HEK293T (cell line): ENCODE measurements around the gene DISP3.

Source experiments
- BHLHE40 ChIP-seq: fragments of 450-650 bp; IDR thresholded peaks from 2 replicates; pipeline ENCODE4 v1.6.1; 2016; ENCODE audit warnings: mild to moderate bottlenecking, moderate library complexity, borderline replicate concordance
- ELF4 ChIP-seq: fragments of 450-650 bp; IDR thresholded peaks from 2 replicates; pipeline ENCODE4 v1.6.1; 2017; ENCODE audit warnings: antibody characterized with exemption
- FOXA1 ChIP-seq: fragments of 450-650 bp; IDR thresholded peaks from 2 replicates; pipeline ENCODE4 v1.6.1; 2016; ENCODE audit warnings: mild to moderate bottlenecking
- FOXK2 ChIP-seq: fragments of 450-650 bp; IDR thresholded peaks from 2 replicates; pipeline ENCODE4 v1.6.1; 2016; ENCODE audit warnings: mild to moderate bottlenecking
- FOXM1 ChIP-seq: fragments of 450-650 bp; IDR thresholded peaks from 2 replicates; pipeline ENCODE4 v1.6.1; 2017; ENCODE audit warnings: mild to moderate bottlenecking, borderline replicate concordance
- HDGF ChIP-seq: fragments of 450-650 bp; IDR thresholded peaks from 2 replicates; pipeline ENCODE4 v1.6.1; 2017; ENCODE audit warnings: antibody characterized with exemption, borderline replicate concordance
- L3MBTL2 ChIP-seq: fragments of 450-650 bp; conservative IDR thresholded peaks from 2 replicates; pipeline ENCODE4 v1.6.1; 2016; ENCODE audit warnings: mild to moderate bottlenecking
- NFRKB ChIP-seq: fragments of 450-650 bp; IDR thresholded peaks from 2 replicates; pipeline ENCODE4 v1.6.1; 2016; ENCODE audit warnings: mild to moderate bottlenecking, moderate library complexity
- SP1 ChIP-seq: fragments of 450-650 bp; IDR thresholded peaks from 2 replicates; pipeline ENCODE4 v1.6.1; 2017
- SUZ12 ChIP-seq: fragments of 450-650 bp; IDR thresholded peaks from 2 replicates; pipeline ENCODE4 v1.6.1; 2016; ENCODE audit warnings: mild to moderate bottlenecking
- TARDBP ChIP-seq: fragments of 450-650 bp; IDR thresholded peaks from 2 replicates; pipeline ENCODE4 v1.6.1; 2016
- TF ChIP-seq, protein P1 (sequence below): fragments of 450-650 bp; IDR thresholded peaks from 2 replicates; pipeline ENCODE4 v1.6.1; 2016

DNA sequence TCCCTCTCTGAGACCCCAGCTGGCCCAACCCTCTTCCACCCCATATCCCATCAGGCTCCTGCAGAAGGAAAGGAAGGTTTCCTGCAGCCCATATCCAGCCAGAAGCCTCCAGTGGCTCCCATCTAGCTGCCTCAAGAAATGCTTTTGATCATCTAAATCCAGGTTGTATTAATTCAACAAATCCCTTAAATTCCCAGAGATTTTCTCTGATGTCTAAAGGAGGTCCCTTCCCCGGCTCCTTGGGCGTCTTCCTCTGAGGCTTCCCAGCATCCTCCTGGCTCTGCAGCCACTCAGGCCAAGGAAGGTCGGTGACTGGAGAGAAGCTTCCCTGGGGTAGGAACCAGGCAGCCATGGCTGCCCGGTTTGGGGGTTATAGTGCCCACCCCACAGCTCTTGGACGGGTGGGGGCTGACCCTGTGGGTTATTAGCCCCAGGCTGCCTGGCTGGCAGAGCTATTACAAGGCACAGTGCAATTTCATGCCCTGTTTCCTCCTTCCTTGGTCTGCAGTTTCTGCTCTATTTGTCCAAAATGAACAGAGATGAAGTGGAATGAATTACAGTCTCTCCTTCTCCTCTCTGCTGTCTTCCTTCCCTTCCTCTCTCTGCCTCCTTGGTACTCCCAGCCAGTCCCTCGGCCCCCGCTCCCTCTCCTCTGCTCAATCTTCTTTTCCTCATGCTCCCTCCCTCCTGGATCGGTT, 34.8 kb upstream of the DISP3 start:
- TF ChIP-seq TARDBP (no peak), FOXA1 (no peak), HDGF (no peak), FOXM1 (no peak), BHLHE40 (no peak), NFRKB (no peak), L3MBTL2 (no peak), FOXK2 (no peak), SP1 (no peak), ELF4 (no peak), SUZ12 (no peak)
- TF ChIP-seq, protein P1, sequence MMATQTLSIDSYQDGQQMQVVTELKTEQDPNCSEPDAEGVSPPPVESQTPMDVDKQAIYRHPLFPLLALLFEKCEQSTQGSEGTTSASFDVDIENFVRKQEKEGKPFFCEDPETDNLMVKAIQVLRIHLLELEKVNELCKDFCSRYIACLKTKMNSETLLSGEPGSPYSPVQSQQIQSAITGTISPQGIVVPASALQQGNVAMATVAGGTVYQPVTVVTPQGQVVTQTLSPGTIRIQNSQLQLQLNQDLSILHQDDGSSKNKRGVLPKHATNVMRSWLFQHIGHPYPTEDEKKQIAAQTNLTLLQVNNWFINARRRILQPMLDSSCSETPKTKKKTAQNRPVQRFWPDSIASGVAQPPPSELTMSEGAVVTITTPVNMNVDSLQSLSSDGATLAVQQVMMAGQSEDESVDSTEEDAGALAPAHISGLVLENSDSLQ = no peak
